ENCODE data around the gene CCBE1.

CCBE1 gene

GRCh38 chr18:59619816-59620215, 77.4 kb downstream of the CCBE1 start:
- no peak for DNase-seq (ENCODE audit: low read depth in 2 of 2)

DNA sequence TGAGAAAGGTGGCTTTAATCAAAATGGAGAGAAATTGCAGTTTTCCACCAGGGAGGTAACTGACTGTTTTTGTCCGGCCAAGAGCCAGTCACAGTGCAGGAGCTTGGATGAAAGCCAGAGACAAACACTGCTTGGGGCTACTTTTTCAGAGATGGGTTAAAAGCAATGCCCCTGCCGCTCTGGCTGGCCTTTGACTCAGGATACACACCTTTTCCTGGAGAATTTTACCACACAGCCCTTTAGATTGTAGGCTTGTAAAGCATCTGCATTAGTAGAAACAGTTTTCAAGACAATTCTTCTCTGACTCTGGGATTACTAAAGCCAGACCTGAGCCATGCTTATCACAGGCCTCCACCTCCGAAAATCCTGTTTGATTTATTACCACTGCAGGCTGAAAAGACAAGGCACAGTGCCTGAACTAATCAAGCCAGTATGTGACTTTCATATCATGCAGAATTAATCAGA, 79.7 kb downstream of the CCBE1 start:
- no peak for DNase-seq (ENCODE audit: low read depth in 2 of 2)

- no peak for DNase-seq (ENCODE audit: low read depth in 2 of 2)
These were observed 80.7 kb downstream of the CCBE1 start for GRCh38 chr18:59616501-59616900.

GRCh38 chr18:59613903-59614302, 83.3 kb downstream of the CCBE1 start:
- no peak for DNase-seq (ENCODE audit: low read depth in 2 of 2)

DNA sequence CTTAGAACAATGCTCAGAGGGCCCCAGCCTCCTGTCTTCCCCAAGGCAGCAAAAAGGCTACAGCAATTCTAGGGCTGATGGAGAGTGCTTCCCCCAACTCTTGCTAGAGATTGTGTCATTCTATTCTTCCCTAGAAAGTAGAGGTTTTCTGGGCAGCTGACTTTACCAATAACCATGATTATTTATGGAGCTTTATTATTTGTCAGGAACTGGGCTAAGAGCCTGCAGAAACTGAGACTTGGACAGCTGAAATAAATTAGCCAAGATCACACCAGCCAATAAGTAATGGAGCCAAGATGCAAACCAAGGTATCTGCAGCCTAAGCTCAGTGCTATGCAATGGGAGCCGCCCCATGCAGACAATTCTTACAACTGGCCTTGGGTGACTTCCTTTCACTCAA, 84.8 kb downstream of the CCBE1 start:
- DNase-seq (ENCODE audit: low read depth in 2 of 2) = no peak

- no peak for DNase-seq (ENCODE audit: low read depth in 2 of 2)
These were observed 86.6 kb downstream of the CCBE1 start for GRCh38 chr18:59610546-59611140.

- no peak for DNase-seq (ENCODE audit: low read depth in 2 of 2)
These were observed 87.6 kb downstream of the CCBE1 start for GRCh38 chr18:59609654-59610053.

DNA sequence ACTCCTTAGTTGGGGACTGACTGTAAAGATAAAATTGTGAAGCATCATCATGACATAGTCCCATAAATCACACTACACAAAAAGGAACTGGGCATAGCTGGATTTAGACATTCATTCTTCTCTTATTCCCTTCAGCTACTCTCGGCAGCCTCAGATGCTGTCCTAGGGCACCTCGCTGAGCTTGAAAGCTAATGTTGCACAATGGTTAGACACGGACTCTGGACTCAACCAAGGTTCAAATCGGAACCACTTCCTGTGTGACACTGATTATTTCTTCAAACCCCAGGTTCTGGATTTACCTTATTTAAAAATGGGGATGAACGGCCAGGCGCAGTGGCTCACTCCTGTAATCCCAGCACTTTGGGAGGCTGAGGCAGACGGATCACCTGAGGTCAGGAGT, 89.8 kb downstream of the CCBE1 start:
- no peak for DNase-seq (ENCODE audit: low read depth in 2 of 2)

DNA sequence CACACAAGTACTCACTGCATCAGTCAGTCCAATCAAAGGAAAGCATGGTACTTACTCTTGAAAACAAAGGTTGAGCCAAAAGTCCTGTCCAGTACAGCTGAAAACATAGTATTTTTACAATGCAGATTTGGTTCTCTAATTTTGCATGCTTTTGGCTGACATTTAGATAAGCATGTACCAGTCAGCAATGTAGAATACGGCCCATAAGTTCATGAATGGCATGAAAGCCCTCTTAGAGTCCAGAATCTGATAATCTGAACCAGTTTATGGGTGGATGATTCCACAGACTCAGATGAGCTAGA, 90.2 kb downstream of the CCBE1 start:
- no peak for DNase-seq (ENCODE audit: low read depth in 2 of 2)

DNA sequence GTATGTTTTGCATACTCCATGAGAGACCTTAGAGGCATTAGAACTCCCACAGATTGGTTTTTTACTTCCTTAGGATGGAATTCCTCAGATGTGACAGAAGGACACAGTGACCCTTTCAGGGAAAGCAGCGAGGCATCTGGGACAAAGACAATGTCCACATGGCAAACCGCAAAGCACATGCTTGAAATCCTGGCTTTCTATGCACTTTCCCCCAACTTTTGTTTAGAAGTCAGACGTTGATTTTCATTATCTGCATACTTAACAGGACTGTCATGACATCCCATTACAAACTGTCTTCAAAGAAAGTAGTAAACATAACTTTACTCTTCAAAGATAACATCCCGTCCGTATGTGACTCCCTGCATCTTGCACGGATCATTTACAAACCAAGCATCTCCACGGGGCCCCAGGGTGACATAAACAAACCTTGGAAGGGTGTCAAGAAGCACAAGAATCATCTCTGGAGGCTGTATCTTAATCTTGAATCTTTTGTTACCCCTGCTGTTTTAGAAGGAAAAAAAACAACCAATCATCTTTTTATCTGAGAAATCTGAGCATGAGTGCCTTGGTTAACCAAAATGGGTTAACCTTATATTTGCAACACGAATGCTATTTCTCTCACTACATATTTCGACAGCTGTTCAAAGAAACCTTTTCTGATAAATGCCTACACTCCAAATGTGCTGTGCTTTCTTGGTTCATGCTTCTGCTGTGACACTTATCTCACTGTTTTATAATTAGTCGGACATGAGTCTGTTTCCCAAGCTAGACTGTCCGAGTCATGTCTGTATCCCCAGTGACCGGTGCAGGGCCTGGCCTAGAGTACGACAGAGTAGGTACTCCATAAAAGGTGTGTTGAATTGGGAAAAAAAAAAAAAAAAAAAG, 90.8 kb downstream of the CCBE1 start:
- DNase-seq (ENCODE audit: low read depth in 2 of 2) = no peak

DNA sequence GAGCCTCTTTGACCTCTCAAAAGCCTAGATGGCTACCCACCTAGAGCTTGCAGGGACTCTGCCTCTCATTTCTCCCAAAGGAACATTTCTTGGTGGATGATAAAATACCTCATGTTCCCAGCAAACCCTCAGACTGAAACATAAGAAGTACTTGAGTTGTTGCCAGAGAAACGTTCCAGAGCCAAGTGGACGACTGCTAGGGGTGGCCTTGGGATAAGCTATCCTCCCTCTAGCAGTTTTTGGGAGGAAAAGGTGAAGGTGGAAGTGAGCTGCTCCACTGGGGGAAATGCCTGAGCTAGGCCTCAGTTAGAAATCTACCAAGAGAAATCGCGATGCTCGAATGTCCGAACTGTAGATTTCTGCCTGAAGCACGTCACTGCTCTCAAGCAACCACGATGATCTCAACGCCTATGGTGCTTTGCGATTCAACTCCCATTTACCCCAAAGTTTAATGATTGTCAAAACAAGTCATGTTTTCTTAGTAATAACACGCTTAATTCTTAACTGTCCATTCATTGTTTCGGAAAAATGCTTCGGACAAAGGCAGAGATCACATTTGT, 91.5 kb downstream of the CCBE1 start:
- DNase-seq (ENCODE audit: low read depth in 2 of 2) = no peak

- no peak for DNase-seq (ENCODE audit: low read depth in 2 of 2)
These were observed 92.3 kb downstream of the CCBE1 start for GRCh38 chr18:59604877-59605276.

DNA sequence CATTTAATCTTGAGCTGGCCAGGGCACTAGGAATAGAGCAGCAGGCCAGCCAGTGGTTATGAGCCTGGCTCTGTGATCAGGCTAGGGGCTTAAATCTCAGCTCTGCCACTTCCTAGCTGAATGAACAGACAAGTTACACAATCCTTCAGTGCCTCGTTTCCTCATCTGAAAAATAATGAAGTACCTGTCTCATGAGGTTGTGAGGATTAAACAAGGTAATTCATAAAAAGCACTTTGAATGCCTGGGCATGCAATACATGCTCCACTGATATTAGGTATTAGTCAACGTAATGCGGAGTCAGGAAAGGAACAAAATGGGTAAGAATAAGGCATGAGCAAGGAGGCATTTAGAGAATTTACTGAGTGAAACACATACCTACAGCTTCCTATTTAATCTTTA, 100.2 kb downstream of the CCBE1 start:
- DNase-seq (ENCODE audit: low read depth in 2 of 2) = no peak

- DNase-seq (ENCODE audit: low read depth in 2 of 2) = no peak
These were observed 103.9 kb downstream of the CCBE1 start for GRCh38 chr18:59593291-59593717.

DNA sequence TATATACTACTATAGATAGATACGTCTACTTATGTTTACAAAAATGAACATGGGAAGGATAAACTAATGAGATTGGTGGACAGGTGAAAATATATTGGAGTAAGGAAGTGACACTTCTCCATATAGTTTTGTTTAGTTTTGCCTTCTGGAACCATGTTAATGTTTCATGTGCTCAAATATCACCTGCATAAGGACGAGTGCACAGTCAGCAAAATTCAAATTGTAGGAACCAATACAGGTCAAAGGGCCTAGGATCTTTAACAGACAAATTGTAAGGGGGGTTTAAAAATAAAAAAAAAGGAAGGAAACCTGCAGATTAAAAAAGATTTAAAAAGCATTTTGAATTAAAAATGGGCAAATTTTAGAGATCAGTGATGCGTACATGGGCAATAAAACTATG, 104.6 kb downstream of the CCBE1 start:
- DNase-seq (ENCODE audit: low read depth in 2 of 2) = no peak

GRCh38 chr18:59582395-59582794, 114.8 kb downstream of the CCBE1 start:
- DNase-seq (ENCODE audit: low read depth in 2 of 2) = no peak

DNA sequence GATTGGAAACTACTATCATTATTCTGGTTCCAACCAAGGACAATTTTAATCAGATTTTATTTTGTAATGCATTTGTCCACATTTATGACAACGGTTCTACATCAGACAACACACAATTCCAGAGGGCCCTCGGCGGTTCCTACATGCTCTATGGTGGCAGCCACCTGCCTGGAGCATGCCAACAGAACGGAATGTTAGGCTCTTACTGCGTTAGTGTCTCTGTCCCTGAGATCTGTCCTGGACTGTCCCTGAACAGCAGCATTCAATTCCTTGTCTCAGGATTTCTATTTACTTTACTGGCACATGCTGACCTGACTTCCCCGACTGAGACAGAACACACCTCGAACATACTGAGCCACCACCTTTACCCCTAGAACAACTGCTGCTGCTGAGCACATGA, 117.7 kb downstream of the CCBE1 start:
- no peak for DNase-seq (ENCODE audit: low read depth in 2 of 2)

GRCh38 chr18:59577386-59577655, 119.9 kb downstream of the CCBE1 start:
- no peak for DNase-seq (ENCODE audit: low read depth in 2 of 2)

DNA sequence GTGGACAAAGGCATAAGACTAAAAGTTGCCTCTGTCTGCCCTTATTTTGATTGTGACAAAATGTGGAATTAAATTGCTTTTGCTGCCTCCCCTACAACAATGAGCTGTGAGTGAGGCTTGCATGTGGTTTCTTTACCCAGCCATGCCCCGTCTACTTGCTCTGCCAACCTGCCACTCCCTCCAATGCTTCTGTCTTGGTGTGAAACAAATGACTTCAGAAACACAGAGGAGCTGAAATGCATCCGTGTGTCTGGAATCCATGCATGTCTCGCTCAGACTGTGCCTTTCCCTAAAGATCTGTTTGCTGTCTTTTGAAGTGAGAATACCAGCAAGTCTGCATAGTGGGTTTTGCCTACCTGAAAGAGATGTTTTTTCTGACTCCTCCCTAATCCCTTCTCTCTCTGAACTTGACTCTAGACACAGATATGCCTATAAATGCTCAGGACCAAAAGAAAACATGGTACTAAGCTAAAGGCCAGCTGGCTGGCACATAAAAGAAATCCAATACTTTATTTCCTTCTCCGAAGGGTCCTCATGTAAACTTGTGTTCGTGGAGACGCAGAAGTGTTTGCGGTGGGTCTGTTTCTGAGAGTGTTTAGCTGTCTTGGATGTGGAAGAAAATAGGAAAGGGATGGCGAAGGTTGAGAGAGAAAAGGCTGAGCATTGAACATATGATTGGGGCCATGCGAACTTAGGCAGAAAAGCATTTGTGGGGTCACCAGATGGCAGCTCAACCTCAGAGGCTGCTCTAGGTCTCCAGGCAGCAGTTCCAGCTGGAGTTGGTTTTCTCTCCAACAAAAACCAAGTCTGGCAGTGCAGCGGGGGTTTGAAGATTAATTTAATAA, 120.5 kb downstream of the CCBE1 start:
- DNase-seq (ENCODE audit: low read depth in 2 of 2) = no peak

- DNase-seq (ENCODE audit: low read depth in 2 of 2) = no peak
These were observed 121.2 kb downstream of the CCBE1 start for GRCh38 chr18:59575995-59576394.

- DNase-seq (ENCODE audit: low read depth in 2 of 2) = no peak
These were observed 123.3 kb downstream of the CCBE1 start for GRCh38 chr18:59573962-59574361.

GRCh38 chr18:59571902-59572301, 125.3 kb downstream of the CCBE1 start:
- DNase-seq (ENCODE audit: low read depth in 2 of 2) = no peak

GRCh38 chr18:59570796-59571195, 126.4 kb downstream of the CCBE1 start:
- no peak for DNase-seq (ENCODE audit: low read depth in 2 of 2)

Data from stimulated activated CD8-positive, alpha-beta memory T cell treated with anti-CD3 and anti-CD28 coated beads, Interleukin-15, amount 100 ng/mL, for 4 hours (primary cell).